Urinary bladder (tissue), 4 donors: Measurements from ENCODE around the gene RGS7. TPM values are rescaled to one million over a fixed set of nuclear protein-coding genes. Genes with fewer than 3 reads are reported as not detected.
"Not testable (repeated sequence)": the region's sequence is repeated elsewhere in the genome, so short reads cannot be mapped to it uniquely, and the experiment has no call there.

Source experiments
- DNase-seq: peaks from one replicate; pipeline ENCODE4 v3.0.0-alpha.2; 2015; ENCODE audit errors: extremely low spot score
- H3K27ac ChIP-seq: one replicate; pipeline ENCODE4 v1.5.1; 2013; ENCODE audit warnings: low read depth, mild to moderate bottlenecking, moderate library complexity
- H3K36me3 ChIP-seq: one replicate; pipeline ENCODE4 v1.6.1; 2013; ENCODE audit warnings: mild to moderate bottlenecking, moderate library complexity; ENCODE audit not compliant: insufficient read depth
- H3K4me1 ChIP-seq: one replicate; pipeline ENCODE4 v1.6.1; 2013; ENCODE audit warnings: mild to moderate bottlenecking, moderate library complexity; ENCODE audit not compliant: insufficient read depth
- H3K4me3 ChIP-seq: one replicate; pipeline ENCODE4 v1.5.1; 2013; ENCODE audit warnings: low read depth, low read length
- WGBS: extraction: QIAGEN DNeasy Blood & Tissue Kit; methylation state at CpG from one replicate; pipeline ENCODE4 v1.1.7; 2013; 5-methylcytosine and 5-hydroxymethylcytosine counted together
- polyA plus RNA-seq: library from polyadenylated mRNA; stranded (reverse); fragments of 200-250 nt; gene quantifications from one replicate; pipeline ENCODE4 v1.2.3, GENCODE V29; 2013
- total RNA-seq: library from RNA; depleted of rRNA; stranded (reverse); fragments of >200 nt; gene quantifications from one replicate; pipeline ENCODE4 v1.2.3, GENCODE V29; 2014
- donor health status: healthy with polysubstance abuse.
- donor health status: healthy.

The RGS7 gene
- total and polyA plus RNA-seq, 2 donors, result 0.04 to 0.42 TPM

DNA sequence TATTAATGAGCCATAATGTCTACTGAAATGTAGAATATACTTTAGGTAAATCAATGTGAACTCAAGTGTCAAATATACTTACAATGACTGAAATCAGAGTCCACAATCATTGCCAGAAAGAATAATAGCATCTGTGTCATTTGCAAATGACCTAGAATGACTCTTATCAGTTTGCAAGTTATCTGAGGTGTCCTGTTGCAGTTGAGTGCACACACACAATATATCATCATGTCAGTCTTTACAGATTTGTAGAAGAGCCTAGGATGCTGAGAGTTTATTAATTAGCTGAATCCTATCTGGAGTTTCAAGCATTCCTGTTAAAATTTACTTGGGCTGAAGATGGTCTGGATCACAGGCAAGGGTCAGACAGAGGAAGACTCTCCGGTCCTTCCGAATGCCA lies 421.1 kb downstream of the RGS7 start:
- 89% methylated on average over 2 of the region's 2 CpGs for WGBS

DNA sequence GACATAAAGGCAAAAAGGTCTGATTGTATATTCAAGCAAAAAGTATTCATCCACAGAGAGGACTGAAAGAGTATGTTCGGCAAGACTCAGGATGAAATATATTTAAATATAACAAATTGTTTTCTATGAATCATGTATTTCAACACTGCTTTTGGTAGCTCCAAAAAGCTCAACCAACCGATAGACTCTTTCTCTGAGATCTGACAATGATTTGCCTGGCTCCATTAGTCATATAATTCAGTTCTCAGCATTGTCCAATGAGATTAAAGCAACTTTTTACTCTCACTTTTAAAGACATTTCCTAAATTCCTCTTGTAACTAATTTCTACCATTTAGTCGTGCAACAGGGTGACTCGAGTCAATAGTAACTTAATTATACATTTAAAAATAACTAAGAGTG lies 426.0 kb downstream of the RGS7 start:
- no peak for DNase-seq
- no peaks in the 10 kb centered on the region for H3K4me1 ChIP-seq
- no peaks in the 10 kb centered on the region for H3K36me3 ChIP-seq
- no peak overlapping the region for H3K27ac ChIP-seq
- 75% methylated on average over 4 of the region's 4 CpGs for WGBS
- H3K4me3 ChIP-seq, result no peak overlapping the region

More for the DNA sequence above, 421.1 kb downstream of the RGS7 start:
- DNase-seq, result no peak
- Histone ChIP-seq H3K27ac (no peak overlapping the region), H3K36me3 (no peaks in the 10 kb centered on the region), H3K4me1 (no peaks in the 10 kb centered on the region), H3K4me3 (no peak overlapping the region)

DNA sequence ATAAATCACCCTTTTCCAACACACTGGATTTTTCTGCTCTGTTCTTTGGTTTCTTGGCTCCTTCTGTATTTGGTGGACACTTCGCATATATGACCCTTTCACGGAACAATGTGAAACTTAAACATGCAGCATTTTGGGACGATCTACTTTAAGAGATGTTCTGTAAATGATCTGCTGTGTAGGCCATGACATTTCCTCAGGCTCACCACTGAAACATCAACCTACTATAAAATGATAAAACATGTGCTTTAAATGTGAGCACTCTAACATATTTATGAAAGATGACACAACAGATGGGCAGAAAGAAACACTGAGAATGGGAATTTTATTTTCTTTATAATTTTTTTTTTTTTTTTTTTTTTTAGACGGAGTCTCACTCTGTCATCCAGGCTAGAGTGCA lies 428.7 kb downstream of the RGS7 start:
- 92% methylated on average over 4 of the region's 4 CpGs for WGBS
- no peak overlapping the region for H3K27ac ChIP-seq
- H3K36me3 ChIP-seq, result no peaks in the 10 kb centered on the region

GRCh38 chr1:240927821-240928220 lies 429.2 kb downstream of the RGS7 start:
- Histone ChIP-seq H3K4me1 (no peaks in the 10 kb centered on the region), H3K27ac (no peak overlapping the region), H3K4me3 (no peak overlapping the region), H3K36me3 (no peaks in the 10 kb centered on the region)
- WGBS, result 87% methylated on average over 3 of the region's 3 CpGs
- no peak for DNase-seq

More for the DNA sequence above, 428.7 kb downstream of the RGS7 start:
- Histone ChIP-seq H3K4me3 (no peak overlapping the region), H3K4me1 (no peaks in the 10 kb centered on the region)
- DNase-seq, result no peak

DNA sequence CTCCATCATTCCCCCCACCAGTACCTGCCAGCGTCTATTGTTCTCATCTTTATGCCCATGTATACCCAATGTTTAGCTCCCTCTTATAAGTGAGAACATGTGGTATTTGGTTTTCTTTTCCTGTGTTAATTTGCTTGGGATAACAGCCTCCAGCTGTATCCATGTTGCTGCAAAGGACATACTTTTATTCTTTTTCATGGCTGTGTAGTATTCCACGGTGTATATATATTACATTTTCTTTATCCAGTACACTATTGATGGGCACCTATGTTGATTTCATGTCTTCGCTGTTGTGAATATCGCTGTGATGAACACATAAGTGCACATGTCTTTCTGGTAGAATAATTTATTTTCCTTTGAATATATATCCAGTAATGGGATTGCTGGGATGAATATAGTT lies 431.7 kb downstream of the RGS7 start:
- Histone ChIP-seq H3K36me3 (no peaks in the 10 kb centered on the region), H3K4me3 (no peak overlapping the region), H3K4me1 (no peaks in the 10 kb centered on the region), H3K27ac (no peak overlapping the region)
- 82% methylated on average over 4 of the region's 4 CpGs for WGBS
- no peak for DNase-seq

DNA sequence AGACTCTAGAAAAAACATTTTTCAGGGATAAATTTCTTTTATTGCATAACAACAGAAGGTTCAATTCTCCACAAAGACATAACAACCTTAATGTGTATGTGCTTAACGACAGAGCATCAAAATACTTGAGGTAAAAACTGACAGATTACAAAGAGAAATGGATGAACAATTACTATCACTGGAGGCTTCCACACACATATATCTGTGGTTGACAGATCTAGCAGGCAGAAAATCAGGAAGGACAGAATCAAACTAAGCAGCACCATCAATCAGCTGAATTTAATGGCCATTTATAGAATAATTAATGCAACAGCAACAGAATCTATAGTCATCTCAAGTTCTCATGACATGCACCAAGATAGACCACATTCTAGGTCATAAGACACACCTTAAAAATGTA lies 439.0 kb downstream of the RGS7 start:
- DNase-seq, result no peak
- H3K36me3 ChIP-seq, result no peaks in the 10 kb centered on the region
- 87% methylated on average over 1 of the region's 1 CpG for WGBS
- no peaks in the 10 kb centered on the region for H3K4me1 ChIP-seq
- no peak overlapping the region for H3K27ac ChIP-seq
- H3K4me3 ChIP-seq, result no peak overlapping the region

DNA sequence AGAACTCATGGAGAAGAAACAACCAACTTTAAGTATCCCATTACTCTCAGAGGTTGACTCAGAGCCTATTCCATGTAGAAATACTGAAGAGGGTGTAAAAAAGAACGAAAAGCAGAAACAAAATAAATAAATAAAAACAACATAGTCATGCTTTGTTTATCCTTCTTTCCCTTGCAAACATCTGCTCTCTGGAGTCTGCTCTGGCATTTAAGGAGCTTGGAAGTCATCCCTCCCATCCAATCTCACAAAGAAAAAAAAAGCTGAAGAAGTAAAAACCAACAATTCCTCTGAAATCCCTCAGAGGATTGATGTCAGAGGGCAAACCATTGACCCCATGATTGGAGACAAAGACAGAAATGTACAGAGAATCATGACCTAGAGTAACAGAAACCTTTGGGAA lies 442.5 kb downstream of the RGS7 start:
- DNase-seq, result no peak
- Histone ChIP-seq H3K4me1 (no peaks in the 10 kb centered on the region), H3K4me3 (no peak overlapping the region), H3K36me3 (no peaks in the 10 kb centered on the region), H3K27ac (no peak overlapping the region)
- WGBS, result 42% methylated on average over 1 of the region's 1 CpG

- H3K36me3 ChIP-seq, result no peaks in the 10 kb centered on the region
- DNase-seq, result no peak
- no peaks in the 10 kb centered on the region for H3K4me1 ChIP-seq
- WGBS, result 67% methylated on average over 4 of the region's 4 CpGs
- no peak overlapping the region for H3K4me3 ChIP-seq
- H3K27ac ChIP-seq, result no peak overlapping the region
These were observed 444.2 kb downstream of the RGS7 start for GRCh38 chr1:240912821-240913220.

DNA sequence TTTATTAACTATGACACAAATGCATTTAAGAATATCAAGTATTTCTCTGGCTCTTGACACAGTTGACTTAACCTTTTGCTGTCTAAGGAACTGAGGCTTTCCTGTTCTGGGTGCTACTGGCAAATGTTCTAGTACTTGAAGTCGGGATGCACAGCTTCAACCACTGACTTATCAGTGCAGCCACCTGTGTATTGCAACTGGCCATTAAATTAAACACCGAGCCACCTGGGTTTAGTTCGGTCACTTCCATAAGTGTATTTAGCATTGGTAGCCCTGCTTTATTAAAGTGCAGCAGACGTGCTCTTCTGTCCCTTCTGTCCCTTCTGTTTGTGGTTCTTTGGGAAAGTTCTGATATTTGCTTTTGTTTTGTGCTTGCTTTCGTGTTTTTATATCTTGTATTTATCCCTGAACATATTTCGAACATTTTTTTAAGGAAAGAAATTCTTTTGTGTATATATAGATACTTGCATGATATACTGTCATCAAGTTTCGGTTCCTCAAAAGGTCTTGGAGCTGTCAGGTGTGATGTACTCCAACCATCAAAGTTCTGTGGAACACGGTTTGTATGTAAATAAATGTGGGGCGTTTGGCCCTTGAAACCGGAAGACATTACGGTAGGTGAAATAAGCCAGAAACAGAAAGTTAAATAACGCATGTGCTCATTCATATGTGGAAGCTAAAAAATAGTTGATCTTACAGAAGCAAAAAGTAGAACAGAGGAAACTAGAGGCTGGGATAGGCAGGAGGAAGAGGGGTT lies 447.1 kb downstream of the RGS7 start:
- no peak overlapping the region for H3K27ac ChIP-seq
- no peaks in the 10 kb centered on the region for H3K4me1 ChIP-seq
- WGBS, result 77% methylated on average over 12 of the region's 12 CpGs
- H3K36me3 ChIP-seq, result no peaks in the 10 kb centered on the region
- no peak for DNase-seq
- H3K4me3 ChIP-seq, result no peak overlapping the region

- Histone ChIP-seq H3K4me3 (no peak overlapping the region), H3K36me3 (no peaks in the 10 kb centered on the region), H3K27ac (no peak overlapping the region), H3K4me1 (no peaks in the 10 kb centered on the region)
- DNase-seq, result no peak
These were observed 450.5 kb downstream of the RGS7 start for GRCh38 chr1:240906477-240906876.

DNA sequence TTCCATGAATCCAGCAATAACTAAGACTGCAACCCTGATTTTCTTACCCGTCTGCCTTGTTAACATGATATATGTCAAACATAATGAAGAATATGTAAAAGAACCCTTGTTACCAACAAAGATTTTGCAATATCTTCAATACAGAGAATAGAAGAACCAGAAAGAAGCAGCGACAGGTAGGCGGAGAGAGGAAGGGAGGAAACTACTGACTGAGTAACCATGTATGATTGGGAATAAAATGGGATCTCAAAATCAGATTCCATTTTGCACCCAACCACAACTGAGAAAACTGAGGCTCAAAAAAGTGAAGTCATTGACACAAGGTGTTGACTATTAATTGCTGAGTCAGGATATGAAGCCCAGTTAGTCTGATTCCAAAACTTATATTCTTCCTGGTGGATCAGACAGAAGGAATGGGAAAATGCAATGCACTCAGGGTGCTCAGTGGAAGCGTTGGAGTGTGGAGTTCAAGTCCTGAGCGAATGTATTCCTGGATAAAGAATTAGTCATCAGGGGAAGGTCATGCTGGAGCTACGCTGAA lies 451.7 kb downstream of the RGS7 start:
- no peaks in the 10 kb centered on the region for H3K4me1 ChIP-seq
- H3K36me3 ChIP-seq, result no peaks in the 10 kb centered on the region
- H3K27ac ChIP-seq, result no peak overlapping the region
- WGBS, result 89% methylated on average over 6 of the region's 6 CpGs
- DNase-seq, result no peak
- H3K4me3 ChIP-seq, result no peak overlapping the region

GRCh38 chr1:240895424-240895823 lies 461.6 kb downstream of the RGS7 start:
- WGBS, result 95% methylated on average over 4 of the region's 4 CpGs
- not testable (repeated sequence) for H3K36me3 ChIP-seq, H3K27ac ChIP-seq, H3K4me1 ChIP-seq, DNase-seq, H3K4me3 ChIP-seq

DNA sequence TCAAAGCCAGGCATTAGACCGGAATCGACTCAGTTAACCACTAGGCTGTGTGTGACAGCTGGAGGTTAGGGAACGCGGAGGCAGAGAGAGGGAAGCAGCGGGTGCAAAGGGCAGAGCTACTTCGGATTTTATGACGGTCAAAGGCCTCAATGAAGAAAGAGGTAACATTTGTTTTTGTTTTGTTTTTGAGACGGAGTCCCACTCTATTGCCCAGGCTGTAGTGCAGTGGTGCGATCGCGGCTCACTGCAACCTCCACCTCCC lies 468.3 kb downstream of the RGS7 start:
- no peak for DNase-seq
- Histone ChIP-seq H3K4me1 (no peaks in the 10 kb centered on the region), H3K36me3 (no peaks in the 10 kb centered on the region), H3K27ac (no peak overlapping the region), H3K4me3 (no peak overlapping the region)
- WGBS, result 91% methylated on average over 11 of the region's 11 CpGs

DNA sequence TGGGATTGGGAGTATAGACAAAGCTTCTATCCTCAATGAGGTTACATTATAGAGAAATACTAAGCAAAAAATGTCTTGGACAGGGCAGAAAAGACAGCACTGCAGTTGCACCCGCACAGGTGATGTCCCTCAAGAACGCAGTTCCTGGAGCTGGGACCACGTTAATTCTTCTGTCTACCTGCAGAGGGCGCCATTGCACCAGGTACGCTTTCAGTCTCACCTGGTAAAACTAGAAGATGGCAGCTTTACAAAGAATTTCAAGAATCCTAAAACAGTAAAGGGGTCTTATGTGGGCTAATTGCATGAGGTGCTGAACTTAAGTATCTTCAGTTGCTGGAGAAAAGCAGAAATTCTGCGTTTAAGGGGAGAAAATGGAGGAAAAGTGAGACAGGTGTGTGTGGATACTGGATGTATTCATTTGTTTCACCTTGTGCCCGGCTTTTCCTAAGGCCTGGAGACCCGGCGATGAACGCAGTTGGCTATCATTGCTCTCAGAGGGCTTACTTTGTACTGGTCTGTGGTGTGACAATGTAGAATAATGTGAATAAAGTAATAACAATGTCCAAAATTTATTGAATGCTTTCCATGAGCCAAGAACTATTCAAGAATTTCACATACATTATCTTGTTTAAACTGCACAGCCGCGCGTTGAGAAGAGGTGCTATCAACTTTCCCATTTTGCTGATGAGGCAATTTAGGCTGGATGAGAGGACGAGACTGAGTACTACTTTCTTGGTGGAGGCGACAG lies 468.8 kb downstream of the RGS7 start:
- 56% methylated on average over 15 of the region's 15 CpGs for WGBS
- H3K4me1 ChIP-seq, result no peaks in the 10 kb centered on the region
- no peak for DNase-seq
- H3K27ac ChIP-seq, result no peak overlapping the region
- no peaks in the 10 kb centered on the region for H3K36me3 ChIP-seq
- no peak overlapping the region for H3K4me3 ChIP-seq
